Duodenal mucosa (tissue), 2 donors: ENCODE results near the gene CFAP299.

Experiments used
- H3K27ac ChIP-seq: one replicate; pipeline ENCODE4 v1.7.0; 2013; ENCODE audit warnings: low read depth, low read length
- H3K27me3 ChIP-seq, 2 donors: one replicate each; pipeline ENCODE4 v1.7.0; 2013; ENCODE audit warnings: low read length in 2 of 2, control low read depth in 1 of 2; ENCODE audit not compliant: insufficient read depth in 2 of 2, control insufficient read depth in 1 of 2
- H3K36me3 ChIP-seq, 2 donors: one replicate each; pipeline ENCODE4 v1.7.0; 2013; ENCODE audit warnings: low read length in 2 of 2, control low read depth in 1 of 2; ENCODE audit not compliant: insufficient read depth in 2 of 2, control insufficient read depth in 1 of 2
- H3K4me1 ChIP-seq, 2 donors: one replicate each; pipeline ENCODE4 v1.7.0; 2013; ENCODE audit warnings: low read length in 2 of 2, control low read depth in 1 of 2; ENCODE audit not compliant: insufficient read depth in 2 of 2, control insufficient read depth in 1 of 2
- H3K4me3 ChIP-seq, 2 donors: one replicate each; pipeline ENCODE4 v1.7.0; 2013; ENCODE audit warnings: low read length in 2 of 2, low read depth in 1 of 2
- H3K9ac ChIP-seq, 2 donors: one replicate each; pipeline ENCODE4 v1.7.0; 2013; ENCODE audit warnings: low read length in 2 of 2, low read depth in 1 of 2
- H3K9me3 ChIP-seq, 2 donors: one replicate each; pipeline ENCODE4 v1.7.0; 2013; ENCODE audit warnings: low read length in 2 of 2, control low read depth in 1 of 2; ENCODE audit not compliant: control insufficient read depth in 1 of 2

Gene CFAP299

DNA sequence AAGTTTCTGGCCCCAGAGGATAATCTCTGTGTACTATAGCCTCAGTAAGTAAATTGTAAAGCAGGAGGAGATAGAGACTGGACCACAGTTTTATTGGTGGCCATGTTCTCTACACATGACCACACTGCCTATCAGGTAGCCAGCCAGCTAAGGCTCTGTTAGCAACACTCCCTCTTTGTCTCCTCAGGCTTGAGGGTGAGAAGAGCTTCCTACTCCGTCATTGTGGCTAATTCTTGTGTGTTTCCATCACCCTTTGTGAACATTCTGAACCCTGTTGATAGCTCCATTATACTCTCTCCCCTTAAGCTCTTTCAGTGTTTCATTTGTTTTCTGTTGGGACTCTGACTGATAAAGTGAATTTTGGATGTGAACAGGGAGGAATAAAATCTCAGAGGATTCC, 233.4 kb downstream of the CFAP299 start:
- Histone ChIP-seq H3K36me3 (no peaks in the 10 kb centered on the region), H3K4me3 (no peak overlapping the region), H3K27me3 (no peaks in the 10 kb centered on the region), H3K9ac (no peak overlapping the region), H3K9me3 (peaks cover 0 to 7% of the 10 kb centered on the region in 2 donors), H3K4me1 (no peaks in the 10 kb centered on the region), H3K27ac (no peak overlapping the region)

DNA sequence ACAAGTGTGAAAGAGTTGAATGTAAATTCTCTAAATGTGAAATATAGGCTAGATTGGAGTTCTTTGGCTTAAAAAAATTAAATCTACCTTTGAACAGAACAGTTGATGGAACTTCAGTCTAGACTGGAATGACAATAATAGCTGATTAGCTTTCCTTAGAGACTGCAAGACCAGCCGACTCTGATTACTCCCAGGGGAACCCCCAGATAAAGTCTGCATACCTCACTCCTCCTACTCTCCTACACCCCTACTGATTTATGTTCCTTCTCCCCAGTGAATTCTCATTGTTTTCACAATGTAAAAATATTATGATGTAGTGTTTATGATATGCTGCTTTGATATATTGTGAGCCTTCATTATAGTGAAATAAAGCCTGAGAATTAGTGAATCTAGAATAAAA, 241.3 kb downstream of the CFAP299 start:
- Histone ChIP-seq H3K4me1 (no peaks in the 10 kb centered on the region), H3K27me3 (no peaks in the 10 kb centered on the region), H3K9ac (no peak overlapping the region), H3K9me3 (peaks cover 0 to 7% of the 10 kb centered on the region in 2 donors), H3K36me3 (no peaks in the 10 kb centered on the region), H3K4me3 (no peak overlapping the region), H3K27ac (no peak overlapping the region)

DNA sequence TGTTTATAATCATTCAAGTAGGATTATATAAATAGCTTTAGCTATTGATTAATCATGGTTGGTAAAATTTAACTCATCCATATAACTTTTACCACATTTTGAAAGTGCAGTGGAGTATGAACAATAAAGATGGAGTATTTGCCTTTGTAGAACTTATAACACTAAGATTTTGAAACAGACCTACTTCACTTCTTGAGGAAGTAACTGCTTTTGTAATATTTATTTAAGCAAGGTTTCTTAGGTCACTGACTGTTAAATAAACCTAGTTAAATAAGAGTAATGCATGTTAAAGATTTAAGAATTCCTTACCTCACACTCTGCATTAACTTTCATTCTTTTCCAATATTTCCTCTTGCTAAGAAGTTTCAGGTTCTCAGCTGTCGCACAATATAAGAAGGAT, 242.5 kb downstream of the CFAP299 start:
- Histone ChIP-seq H3K9me3 (peaks cover 0 to 7% of the 10 kb centered on the region in 2 donors), H3K27me3 (no peaks in the 10 kb centered on the region), H3K27ac (no peak overlapping the region), H3K4me1 (no peaks in the 10 kb centered on the region), H3K9ac (no peak overlapping the region), H3K36me3 (no peaks in the 10 kb centered on the region), H3K4me3 (no peak overlapping the region)

DNA sequence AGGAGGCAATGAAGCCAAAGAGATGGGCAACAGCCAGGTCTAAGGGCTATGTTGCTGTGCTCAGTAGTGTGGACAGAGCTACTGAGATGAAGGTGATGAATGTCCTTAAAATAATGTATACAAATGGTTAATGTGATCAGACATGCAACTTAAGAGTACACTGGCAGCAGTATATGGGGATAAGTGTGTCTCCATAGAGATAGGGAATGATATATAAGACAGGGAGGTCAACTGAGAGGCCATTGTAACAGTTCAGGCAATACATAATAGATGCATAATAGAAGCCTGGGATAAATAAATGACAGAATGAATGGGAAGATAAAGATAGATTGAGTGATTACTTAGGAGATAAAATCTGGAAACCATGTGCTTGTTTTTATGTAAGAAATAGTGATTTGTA, 250.0 kb downstream of the CFAP299 start:
- H3K4me3 ChIP-seq = no peak overlapping the region
- H3K9ac ChIP-seq = no peak overlapping the region
- no peaks in the 10 kb centered on the region for H3K27me3 ChIP-seq
- no peaks in the 10 kb centered on the region for H3K36me3 ChIP-seq
- no peaks in the 10 kb centered on the region for H3K4me1 ChIP-seq
- H3K9me3 ChIP-seq = no peaks in the 10 kb centered on the region
- H3K27ac ChIP-seq = no peak overlapping the region

DNA sequence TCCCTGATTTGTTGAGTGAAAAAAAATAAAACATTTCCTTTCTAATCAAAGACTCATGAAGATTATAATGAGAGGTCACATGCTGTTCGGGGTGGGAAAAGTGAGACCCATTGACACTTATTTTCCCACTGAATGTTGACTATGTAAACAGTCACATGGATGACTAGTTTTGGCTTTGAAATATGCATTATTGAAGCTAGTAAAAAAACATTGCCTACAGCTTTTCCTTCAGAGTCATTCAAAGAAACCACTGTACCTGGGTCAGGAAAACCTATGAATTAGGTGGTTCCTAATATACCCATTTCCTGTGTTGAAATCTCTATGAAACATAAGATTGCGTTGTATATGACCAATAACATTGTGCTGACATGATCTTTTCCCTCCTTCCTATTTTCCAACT, 251.2 kb downstream of the CFAP299 start:
- Histone ChIP-seq H3K9me3 (no peaks in the 10 kb centered on the region), H3K36me3 (no peaks in the 10 kb centered on the region), H3K27ac (no peak overlapping the region), H3K9ac (no peak overlapping the region), H3K4me1 (no peaks in the 10 kb centered on the region), H3K27me3 (no peaks in the 10 kb centered on the region), H3K4me3 (no peak overlapping the region)

DNA sequence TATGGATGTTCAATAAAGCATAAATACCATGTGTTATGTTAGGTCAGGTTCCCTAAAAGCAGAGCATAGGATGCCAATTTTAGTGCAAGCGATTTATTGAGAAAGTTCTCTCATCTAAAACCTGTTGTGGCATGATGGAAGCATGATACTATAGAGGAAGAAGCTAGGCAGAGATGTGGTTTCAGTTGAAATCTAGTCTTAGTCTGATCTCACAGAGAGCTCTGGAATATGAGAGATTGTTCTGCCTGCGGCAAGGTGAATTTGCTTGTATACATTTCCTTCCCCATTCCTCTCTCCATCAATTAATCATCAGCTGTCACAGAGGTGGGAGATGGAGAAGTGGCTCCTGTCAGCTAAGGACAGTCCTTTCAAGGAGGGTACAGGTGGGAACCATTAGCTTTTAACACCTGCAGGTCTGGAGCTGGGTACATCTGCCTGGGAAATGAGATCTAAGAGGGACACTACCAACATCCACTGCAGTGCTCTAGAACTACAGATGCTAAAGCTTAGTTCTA, 252.4 kb downstream of the CFAP299 start:
- no peak overlapping the region for H3K27ac ChIP-seq
- H3K9me3 ChIP-seq = no peaks in the 10 kb centered on the region
- no peaks in the 10 kb centered on the region for H3K4me1 ChIP-seq
- H3K36me3 ChIP-seq = no peaks in the 10 kb centered on the region
- no peak overlapping the region for H3K9ac ChIP-seq
- no peak overlapping the region for H3K4me3 ChIP-seq
- H3K27me3 ChIP-seq = no peaks in the 10 kb centered on the region

DNA sequence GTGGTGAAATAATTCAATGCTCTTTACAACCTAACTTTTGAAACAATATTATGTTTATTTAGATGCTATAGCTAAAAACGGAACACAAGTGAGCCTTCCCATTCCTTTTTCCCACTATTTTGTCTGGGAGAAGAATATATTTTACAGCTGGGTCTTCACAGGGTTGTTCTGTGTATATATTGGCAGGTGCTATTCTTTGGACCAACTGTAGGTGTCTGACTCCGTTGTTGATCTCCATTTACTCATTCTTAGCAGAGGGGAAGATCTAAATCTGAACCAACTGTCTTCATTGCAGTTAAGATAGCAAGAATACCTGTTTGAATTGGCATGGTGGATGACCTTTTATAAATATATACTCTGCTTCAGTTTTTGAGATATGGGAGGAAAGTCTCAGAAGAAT, 257.4 kb downstream of the CFAP299 start:
- no peak overlapping the region for H3K27ac ChIP-seq
- H3K27me3 ChIP-seq = no peaks in the 10 kb centered on the region
- H3K9ac ChIP-seq = no peak overlapping the region
- H3K9me3 ChIP-seq = no peaks in the 10 kb centered on the region
- no peak overlapping the region for H3K4me3 ChIP-seq
- H3K36me3 ChIP-seq = no peaks in the 10 kb centered on the region
- no peaks in the 10 kb centered on the region for H3K4me1 ChIP-seq

DNA sequence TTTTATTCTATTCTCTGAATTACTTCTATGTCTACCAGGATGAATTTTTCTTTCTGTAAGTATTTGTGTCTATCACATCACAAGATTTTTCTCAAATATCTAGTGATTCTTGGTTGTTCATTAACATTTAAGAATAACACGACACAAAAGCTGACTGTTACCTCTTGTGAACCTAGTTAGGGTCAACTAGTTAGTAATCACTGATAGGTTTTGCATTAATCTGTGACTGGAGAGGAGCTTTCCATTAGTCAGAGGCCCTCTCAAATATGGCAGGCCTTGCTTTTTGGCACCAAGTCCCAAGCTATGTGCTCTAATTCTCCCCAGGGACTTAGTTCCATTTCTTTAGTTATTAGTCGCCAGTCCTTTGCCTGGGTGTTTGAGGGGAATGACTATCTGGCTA, 259.2 kb downstream of the CFAP299 start:
- Histone ChIP-seq H3K9ac (no peak overlapping the region), H3K36me3 (no peaks in the 10 kb centered on the region), H3K4me1 (no peaks in the 10 kb centered on the region), H3K9me3 (no peaks in the 10 kb centered on the region), H3K27me3 (no peaks in the 10 kb centered on the region), H3K27ac (no peak overlapping the region), H3K4me3 (no peak overlapping the region)

DNA sequence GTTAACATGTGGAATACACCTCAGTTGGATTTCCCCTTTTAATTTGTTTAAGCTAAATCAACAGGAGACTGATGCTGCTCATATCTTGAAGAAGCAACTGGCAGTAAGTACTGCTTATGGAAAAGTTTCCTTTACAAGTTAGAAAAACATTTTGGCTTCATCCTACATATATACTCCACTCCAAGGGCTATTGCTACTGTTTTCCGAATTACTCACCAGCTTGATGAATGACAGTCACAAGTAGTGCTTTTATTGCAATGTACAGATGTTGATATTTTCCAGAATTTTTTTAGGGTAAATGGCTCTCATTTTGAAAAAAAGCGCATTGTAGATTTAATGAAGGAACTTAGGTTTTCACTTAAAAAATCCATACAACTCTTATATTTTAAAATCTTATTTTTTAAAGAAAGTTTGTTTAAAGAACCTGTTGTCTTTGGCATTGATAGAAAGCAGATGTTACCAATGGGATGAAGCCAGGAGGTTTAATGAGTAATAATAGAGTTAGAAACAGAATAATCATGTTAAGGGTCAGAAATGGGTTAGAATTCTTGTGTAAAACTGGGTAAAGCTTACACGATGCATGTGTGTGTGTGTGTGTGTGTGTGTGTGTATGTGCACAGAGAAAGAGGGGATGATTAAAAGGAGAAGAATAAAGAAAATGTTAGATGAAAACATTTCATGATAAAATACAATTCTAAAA, 272.9 kb downstream of the CFAP299 start:
- Histone ChIP-seq H3K4me3 (no peak overlapping the region), H3K9ac (no peak overlapping the region), H3K4me1 (peaks cover 15 to 25% of the 10 kb centered on the region in 2 donors), H3K36me3 (no peaks in the 10 kb centered on the region), H3K9me3 (no peaks in the 10 kb centered on the region), H3K27ac (no peak overlapping the region), H3K27me3 (no peaks in the 10 kb centered on the region)

DNA sequence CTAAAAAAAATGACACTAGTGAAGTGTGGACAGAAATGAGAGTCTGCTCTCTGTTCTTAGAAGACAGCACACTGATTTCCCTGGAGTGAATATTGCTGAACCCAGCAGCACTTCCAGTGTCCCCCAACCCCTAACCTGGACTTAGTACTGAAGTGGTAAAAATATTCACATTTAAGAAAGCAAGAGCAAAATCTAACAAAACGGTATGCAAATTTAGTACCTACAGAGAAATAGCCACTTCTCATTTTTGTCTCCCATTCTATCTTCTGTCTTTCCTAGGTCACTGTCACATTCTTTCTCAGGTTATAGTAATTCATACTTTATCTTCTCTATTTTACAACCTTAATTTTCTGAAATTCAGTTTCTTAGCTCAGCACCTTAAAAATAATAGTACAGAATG, 274.7 kb downstream of the CFAP299 start:
- H3K36me3 ChIP-seq = no peaks in the 10 kb centered on the region
- H3K9ac ChIP-seq = no peak overlapping the region

More for the DNA sequence above, 274.7 kb downstream of the CFAP299 start:
- no peaks in the 10 kb centered on the region for H3K27me3 ChIP-seq
- H3K4me1 ChIP-seq = peaks cover 15 to 25% of the 10 kb centered on the region in 2 donors
- H3K27ac ChIP-seq = no peak overlapping the region
- no peaks in the 10 kb centered on the region for H3K9me3 ChIP-seq
- H3K4me3 ChIP-seq = no peak overlapping the region
